Measurements from ENCODE around the gene MDM1. TPM values are rescaled to one million over a fixed set of nuclear protein-coding genes. Genes with fewer than 3 reads are reported as not detected.

The MDM1 gene
- total and polyA plus RNA-seq, 2 of the 13 experiments (the other 11 are each of a cell fraction or from before 2014, with no cell fraction given), result 4.6 to 15.2 TPM

GRCh38 chr12:68287106-68287505 lies 45.1 kb downstream of the MDM1 start (continued):
- TF ChIP-seq ZNF574 (CRISPR knock-in tag; IDR thresholded peaks at IDR 0.05) (no peak), ZNF343 (CRISPR knock-in tag; IDR thresholded peaks at IDR 0.05) (no peak), ZSCAN30 (CRISPR knock-in tag; IDR thresholded peaks at IDR 0.05) (no peak)

- Histone ChIP-seq H2AFZ (ENCODE audit: low read length) (no peak overlapping the region), H3K79me2 (ENCODE audit: insufficient read depth, low read length) (no peaks in the 10 kb centered on the region), H3K9ac (ENCODE audit: insufficient read depth, low read depth, low read length) (no peak overlapping the region), H3K4me2 (ENCODE audit: low read depth, low read length) (no peak overlapping the region), H3K36me3 (replicated peaks in 1 of 2; ENCODE audit: control insufficient read depth in 1 of 2, insufficient read depth in 2 of 2, low read length in 2 of 2) (no peaks in the 10 kb centered on the region), H3K27ac (ENCODE audit: extremely low read length, insufficient read depth, low read length) (no peak overlapping the region), H4K20me1 (ENCODE audit: insufficient read depth, low read length) (no peaks in the 10 kb centered on the region), H3K9me3 (ENCODE audit: low read length) (no peaks in the 10 kb centered on the region), H3K27me3 (ENCODE audit: control insufficient read depth in 1 of 2, insufficient read depth in 2 of 2, low read length in 2 of 2) (no peaks in the 10 kb centered on the region), H3K4me1 (ENCODE audit: insufficient read depth, low read length) (no peaks in the 10 kb centered on the region), H3K4me3 (replicated peaks in 1 of 3; ENCODE audit: insufficient read depth in 1 of 3, low read depth in 2 of 3, low read length in 3 of 3) (no peak overlapping the region)
- no peak for ATAC-seq
- intact Hi-C loops (cut with micrococcal nuclease; ENCODE audit: unreplicated experiment) (no loop called here), in situ Hi-C loops (cut with HindIII; ENCODE audit: extremely low pct_ligation_motif_present, low pct_unique_long_range_greater_than_20kb) (no loop called here)
- ChIA-PET POLR2A (no interaction called here), CTCF (ENCODE audit: low intra/inter-chr PET ratio, low total read pairs) (no interaction called here)
- no peak for FAIRE-seq
- WGBS (ENCODE audit: low lambda C conversion rate), result 58% methylated on average over 4 of the region's 4 CpGs
- no TSS peak for BruUV-seq (replicated peaks)
- TF ChIP-seq ERF (CRISPR knock-in tag; IDR thresholded peaks at IDR 0.05) (no peak), HDAC1 (CRISPR knock-in tag; IDR thresholded peaks at IDR 0.05) (no peak)
- no peak for DNase-seq (ENCODE audit: low spot score)
These were observed 45.8 kb downstream of the MDM1 start for GRCh38 chr12:68286396-68286795.

GRCh38 chr12:68285541-68285940 lies 46.6 kb downstream of the MDM1 start:
- CTCF ChIA-PET (ENCODE audit: low intra/inter-chr PET ratio, low total read pairs), result no interaction called here
- H3K4me2 ChIP-seq (ENCODE audit: low read depth, low read length), result no peak overlapping the region
- intact Hi-C loops (cut with micrococcal nuclease; ENCODE audit: unreplicated experiment), result no loop called here
- no peak overlapping the region for H3K27ac ChIP-seq (ENCODE audit: extremely low read length, insufficient read depth, low read length)
- H3K9ac ChIP-seq (ENCODE audit: insufficient read depth, low read depth, low read length), result no peak overlapping the region
- DNase-seq (ENCODE audit: low spot score) (no peak), ATAC-seq (no peak), FAIRE-seq (no peak)
- H3K27me3 ChIP-seq (ENCODE audit: control insufficient read depth in 1 of 2, insufficient read depth in 2 of 2, low read length in 2 of 2), result no peaks in the 10 kb centered on the region
- no peaks in the 10 kb centered on the region for H3K4me1 ChIP-seq (ENCODE audit: insufficient read depth, low read length)
- H2AFZ ChIP-seq (ENCODE audit: low read length), result no peak overlapping the region
- no TSS peak for BruUV-seq (replicated peaks)
- H3K79me2 ChIP-seq (ENCODE audit: insufficient read depth, low read length), result no peaks in the 10 kb centered on the region
- WGBS (ENCODE audit: low lambda C conversion rate), result 35% methylated on average over 3 of the region's 3 CpGs
- POLR2A ChIA-PET, result no interaction called here
- no peaks in the 10 kb centered on the region for H4K20me1 ChIP-seq (ENCODE audit: insufficient read depth, low read length)
- no peak overlapping the region for H3K4me3 ChIP-seq (replicated peaks in 1 of 3; ENCODE audit: insufficient read depth in 1 of 3, low read depth in 2 of 3, low read length in 3 of 3)
- no peaks in the 10 kb centered on the region for H3K9me3 ChIP-seq (ENCODE audit: low read length)
- in situ Hi-C loops (cut with HindIII; ENCODE audit: extremely low pct_ligation_motif_present, low pct_unique_long_range_greater_than_20kb), result no loop called here
- H3K36me3 ChIP-seq (replicated peaks in 1 of 2; ENCODE audit: control insufficient read depth in 1 of 2, insufficient read depth in 2 of 2, low read length in 2 of 2), result no peaks in the 10 kb centered on the region
- TF ChIP-seq ZNF354B (CRISPR knock-in tag; IDR thresholded peaks at IDR 0.05) (no peak), YEATS2 (CRISPR knock-in tag; IDR thresholded peaks at IDR 0.05; ENCODE audit: borderline replicate concordance) (no peak), TBL1XR1 (IDR thresholded peaks at IDR 0.05; ENCODE audit: borderline replicate concordance, low read length, partially characterized antibody) (no peak), NFAT5 (CRISPR knock-in tag; IDR thresholded peaks at IDR 0.05) (no peak), ZNF451 (CRISPR knock-in tag; IDR thresholded peaks at IDR 0.05) (no peak), ZNF841 (CRISPR knock-in tag; IDR thresholded peaks at IDR 0.05; ENCODE audit: borderline replicate concordance) (no peak)
